ENCODE data around the gene BIK.

The BIK gene

DNA sequence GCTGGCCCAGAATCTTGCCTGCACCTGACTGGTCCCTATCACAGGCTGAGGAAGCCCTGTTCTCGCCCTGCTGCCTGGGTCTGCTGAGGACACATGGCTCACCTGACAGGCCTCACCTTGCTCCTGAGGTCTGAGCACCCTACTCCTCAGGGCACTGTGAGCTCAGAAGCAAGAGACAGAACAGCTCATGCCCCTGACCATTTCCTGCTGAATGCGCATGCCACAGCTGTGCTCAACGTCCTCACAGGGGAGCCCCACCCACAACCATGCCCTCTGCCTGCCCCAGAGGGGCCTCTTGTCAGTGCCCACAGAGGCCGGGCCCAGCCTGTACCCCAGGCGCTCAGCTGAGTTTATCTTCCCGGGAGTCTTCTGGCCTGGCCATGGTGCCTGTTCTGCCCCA, 38.0 kb downstream of the BIK start:
- Histone ChIP-seq H3K9me3 (replicated peaks; ENCODE audit: insufficient read depth, low read length) (no peaks in the 10 kb centered on the region), H3K4me3 (ENCODE audit: low read length) (no peak overlapping the region), H3K4me1 (ENCODE audit: low read length) (peaks cover 12% of the 10 kb centered on the region), H3K79me2 (ENCODE audit: low read length) (peaks cover 4% of the 10 kb centered on the region), H3K4me2 (ENCODE audit: low read depth, low read length) (no peak overlapping the region), H3K27me3 (replicated peaks; ENCODE audit: insufficient read depth, low read length) (no peaks in the 10 kb centered on the region), H3K27ac (ENCODE audit: low read length) (peak overlapping the region; percentile 36; the same call in 1 of the 2 replicates), H3F3A (ENCODE audit: insufficient read depth, low read length) (peaks cover 8% of the 10 kb centered on the region), H2AFZ (ENCODE audit: low read length) (peak overlapping the region; percentile 47; the same call in 1 of the 2 replicates), H3K9me2 (replicated peaks; ENCODE audit: insufficient read depth, low read length) (no peaks in the 10 kb centered on the region), H3K36me3 (replicated peaks; ENCODE audit: insufficient read depth, low read length) (no peaks in the 10 kb centered on the region), H4K20me1 (ENCODE audit: insufficient read depth, low read length) (no peaks in the 10 kb centered on the region), H3K9ac (ENCODE audit: low read length) (0 out of 2 replicates have a peak overlapping the region, but pooled peaks have one; percentile 1)
- TF ChIP-seq EZH2phosphoT487 (IDR thresholded peaks at IDR 0.05; ENCODE audit: low read length) = no peak
- TF ChIP-seq, protein P1, sequence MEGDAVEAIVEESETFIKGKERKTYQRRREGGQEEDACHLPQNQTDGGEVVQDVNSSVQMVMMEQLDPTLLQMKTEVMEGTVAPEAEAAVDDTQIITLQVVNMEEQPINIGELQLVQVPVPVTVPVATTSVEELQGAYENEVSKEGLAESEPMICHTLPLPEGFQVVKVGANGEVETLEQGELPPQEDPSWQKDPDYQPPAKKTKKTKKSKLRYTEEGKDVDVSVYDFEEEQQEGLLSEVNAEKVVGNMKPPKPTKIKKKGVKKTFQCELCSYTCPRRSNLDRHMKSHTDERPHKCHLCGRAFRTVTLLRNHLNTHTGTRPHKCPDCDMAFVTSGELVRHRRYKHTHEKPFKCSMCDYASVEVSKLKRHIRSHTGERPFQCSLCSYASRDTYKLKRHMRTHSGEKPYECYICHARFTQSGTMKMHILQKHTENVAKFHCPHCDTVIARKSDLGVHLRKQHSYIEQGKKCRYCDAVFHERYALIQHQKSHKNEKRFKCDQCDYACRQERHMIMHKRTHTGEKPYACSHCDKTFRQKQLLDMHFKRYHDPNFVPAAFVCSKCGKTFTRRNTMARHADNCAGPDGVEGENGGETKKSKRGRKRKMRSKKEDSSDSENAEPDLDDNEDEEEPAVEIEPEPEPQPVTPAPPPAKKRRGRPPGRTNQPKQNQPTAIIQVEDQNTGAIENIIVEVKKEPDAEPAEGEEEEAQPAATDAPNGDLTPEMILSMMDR (IDR thresholded peaks at IDR 0.05; ENCODE audit: low read length) = no peak
- TF ChIP-seq EZH2 (optimal IDR thresholded peaks at IDR 0.05; ENCODE audit: low read depth, low read length) = no peak
- DNase-seq = peak; percentile 65

DNA sequence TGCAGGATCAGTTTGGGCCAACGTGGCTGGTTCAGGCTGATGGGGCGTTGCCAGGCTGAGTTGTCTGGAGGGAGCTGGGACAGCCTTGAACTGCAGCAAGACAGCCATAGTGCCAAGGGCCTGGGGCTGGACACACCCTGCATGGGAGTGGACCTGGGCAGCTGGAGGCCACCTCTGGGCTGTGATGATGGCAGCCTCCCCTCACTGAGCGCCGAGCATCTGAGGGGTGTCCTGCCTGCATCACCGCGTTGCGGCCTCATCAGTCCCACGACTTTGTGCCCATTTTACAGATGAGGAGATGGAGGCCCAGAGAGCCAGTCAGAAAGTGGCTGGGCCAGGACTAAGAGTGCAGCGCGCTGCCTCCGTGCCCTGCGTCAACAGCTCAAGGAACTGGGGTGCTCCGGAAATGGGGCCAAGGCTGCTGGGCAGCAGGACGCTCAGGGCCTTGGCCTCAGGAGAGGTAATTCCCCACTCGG, 40.2 kb downstream of the BIK start:
- Histone ChIP-seq H3K4me2 (ENCODE audit: low read depth, low read length) (peak overlapping the region; percentile 95), H4K20me1 (ENCODE audit: insufficient read depth, low read length) (no peaks in the 10 kb centered on the region), H3K36me3 (replicated peaks; ENCODE audit: insufficient read depth, low read length) (no peaks in the 10 kb centered on the region), H2AFZ (ENCODE audit: low read length) (peak overlapping the region; percentile 69), H3K79me2 (ENCODE audit: low read length) (peaks cover 4% of the 10 kb centered on the region), H3F3A (ENCODE audit: insufficient read depth, low read length) (peaks cover 8% of the 10 kb centered on the region), H3K9me2 (replicated peaks; ENCODE audit: insufficient read depth, low read length) (no peaks in the 10 kb centered on the region), H3K9ac (ENCODE audit: low read length) (no peak overlapping the region), H3K9me3 (replicated peaks; ENCODE audit: insufficient read depth, low read length) (no peaks in the 10 kb centered on the region), H3K4me1 (ENCODE audit: low read length) (peaks cover 12% of the 10 kb centered on the region), H3K27ac (ENCODE audit: low read length) (no peak overlapping the region), H3K4me3 (ENCODE audit: low read length) (peak overlapping the region; percentile 76), H3K27me3 (replicated peaks; ENCODE audit: insufficient read depth, low read length) (no peaks in the 10 kb centered on the region)
- TF ChIP-seq, protein P1 (IDR thresholded peaks at IDR 0.05; ENCODE audit: low read length) = no peak
- no peak for TF ChIP-seq EZH2 (optimal IDR thresholded peaks at IDR 0.05; ENCODE audit: low read depth, low read length)
- TF ChIP-seq EZH2phosphoT487 (IDR thresholded peaks at IDR 0.05; ENCODE audit: low read length) = no peak
- no peak for DNase-seq

DNA sequence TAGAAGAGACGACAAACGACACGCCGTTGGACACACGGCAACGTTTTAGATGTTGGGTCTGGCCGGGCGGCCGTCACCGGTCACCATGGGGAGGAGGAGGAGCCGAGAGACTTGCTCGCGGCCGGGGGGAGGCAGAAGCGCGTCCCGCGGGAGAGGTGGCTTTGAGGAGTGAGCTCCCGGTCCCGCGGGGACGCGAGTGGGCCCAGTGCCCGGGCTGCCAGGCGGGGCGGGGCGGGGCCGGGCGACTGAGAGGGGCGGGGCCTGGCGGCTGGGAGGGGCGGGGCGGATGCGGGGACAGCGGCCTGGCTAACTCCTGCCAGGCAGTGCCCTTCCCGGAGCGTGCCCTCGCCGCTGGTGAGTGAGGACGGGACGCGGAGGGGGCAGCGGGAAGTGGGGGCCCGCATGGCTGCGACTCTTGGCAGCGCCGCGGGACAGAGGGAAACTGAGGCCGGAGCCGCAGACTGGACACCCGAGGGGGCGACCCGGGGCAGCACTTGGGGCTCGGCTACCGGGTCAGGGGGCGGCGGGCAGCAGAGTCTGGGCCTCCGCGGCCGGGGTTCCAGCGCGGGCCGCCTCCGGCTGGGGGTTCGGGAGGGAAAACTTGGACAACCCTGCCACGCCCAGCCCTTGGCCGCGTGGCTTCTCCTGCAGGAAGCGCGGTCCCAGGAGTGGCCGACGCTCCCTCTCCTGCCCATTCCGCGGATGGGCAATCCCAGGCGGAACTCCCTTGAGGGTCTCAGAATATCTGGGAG, 40.9 kb downstream of the BIK start, which contains the start of gene TSPO:
TSPO (plus strand) TSS at position 309 of the 752 bp plus-strand sequence. CDS start 7,680 bp downstream, outside the sequence.
- Histone ChIP-seq H3K9ac (ENCODE audit: low read length) (peak within 1 kb of the TSS; percentile 43), H3K4me1 (ENCODE audit: low read length) (peaks cover 12% of the 10 kb centered on the region), H2AFZ (ENCODE audit: low read length) (peak within 1 kb of the TSS; percentile 71), H4K20me1 (ENCODE audit: insufficient read depth, low read length) (no peaks in the 10 kb centered on the region), H3K79me2 (ENCODE audit: low read length) (peaks cover 4% of the 10 kb centered on the region), H3F3A (ENCODE audit: insufficient read depth, low read length) (peaks cover 8% of the 10 kb centered on the region), H3K4me2 (ENCODE audit: low read depth, low read length) (peak within 1 kb of the TSS; percentile 95), H3K36me3 (replicated peaks; ENCODE audit: insufficient read depth, low read length) (no peaks in the 10 kb centered on the region), H3K27ac (ENCODE audit: low read length) (no peak within 1 kb of the TSS), H3K9me3 (replicated peaks; ENCODE audit: insufficient read depth, low read length) (no peaks in the 10 kb centered on the region), H3K4me3 (ENCODE audit: low read length) (peak within 1 kb of the TSS; percentile 76), H3K9me2 (replicated peaks; ENCODE audit: insufficient read depth, low read length) (no peaks in the 10 kb centered on the region), H3K27me3 (replicated peaks; ENCODE audit: insufficient read depth, low read length) (no peaks in the 10 kb centered on the region)
- TF ChIP-seq EZH2phosphoT487 (IDR thresholded peaks at IDR 0.05; ENCODE audit: low read length) (no peak), EZH2 (optimal IDR thresholded peaks at IDR 0.05; ENCODE audit: low read depth, low read length) (no peak)
- TF ChIP-seq, protein P1 (IDR thresholded peaks at IDR 0.05; ENCODE audit: low read length) = no peak
- peak; percentile 21 for DNase-seq

All from MM.1S (cell line).